Ureter (tissue), 1 donor: ENCODE data around the gene IRX2. TPM values are rescaled to one million over a fixed set of nuclear protein-coding genes. Genes with fewer than 3 reads are reported as not detected.

ENCODE experiments used
- DNase-seq: peaks from one replicate; pipeline ENCODE4 v3.0.0-alpha.2; 2020; ENCODE audit warnings: low spot score
- total RNA-seq: library from RNA; stranded (reverse); gene quantifications from one replicate; pipeline ENCODE4 v1.2.4, GENCODE V29; 2023
- donor health status: DM: yes; HTN: yes; CAD: no.

The IRX2 gene
- total RNA-seq, 1 donor from 2014 or later, result 3.3 TPM

GRCh38 chr5:2718115-2718514 is 33.4 kb downstream of the IRX2 start:
- DNase-seq, result no peak

GRCh38 chr5:2715856-2716255 is 35.6 kb downstream of the IRX2 start:
- DNase-seq, result no peak

- no peak for DNase-seq
Measured at GRCh38 chr5:2714805-2715204, 36.7 kb downstream of the IRX2 start.

- DNase-seq, result no peak
Measured at GRCh38 chr5:2714026-2714425, 37.5 kb downstream of the IRX2 start.

GRCh38 chr5:2711446-2712425 is 39.7 kb downstream of the IRX2 start:
- no peak for DNase-seq

- no peak for DNase-seq
Measured at GRCh38 chr5:2710910-2711309, 40.6 kb downstream of the IRX2 start.

- no peak for DNase-seq
Measured at GRCh38 chr5:2709976-2710689, 41.3 kb downstream of the IRX2 start.

- DNase-seq, result no peak
Measured at GRCh38 chr5:2708751-2709150, 42.7 kb downstream of the IRX2 start.

GRCh38 chr5:2708132-2708531 is 43.3 kb downstream of the IRX2 start:
- no peak for DNase-seq

GRCh38 chr5:2705861-2706260 is 45.6 kb downstream of the IRX2 start:
- no peak for DNase-seq

- no peak for DNase-seq
Measured at GRCh38 chr5:2704806-2705645, 46.5 kb downstream of the IRX2 start.

GRCh38 chr5:2704111-2704510 is 47.4 kb downstream of the IRX2 start:
- DNase-seq, result no peak

GRCh38 chr5:2703615-2704014 is 47.9 kb downstream of the IRX2 start:
- DNase-seq, result no peak

GRCh38 chr5:2703041-2703440 is 48.4 kb downstream of the IRX2 start:
- no peak for DNase-seq

- no peak for DNase-seq
Measured at GRCh38 chr5:2702096-2702879, 49.2 kb downstream of the IRX2 start.

- no peak for DNase-seq
Measured at GRCh38 chr5:2701592-2701991, 49.9 kb downstream of the IRX2 start.

- DNase-seq, result no peak
Measured at GRCh38 chr5:2700876-2701275, 50.6 kb downstream of the IRX2 start.

- DNase-seq, result no peak
Measured at GRCh38 chr5:2699686-2700085, 51.8 kb downstream of the IRX2 start.

GRCh38 chr5:2699231-2699630 is 52.2 kb downstream of the IRX2 start:
- no peak for DNase-seq

GRCh38 chr5:2698581-2698980 is 52.9 kb downstream of the IRX2 start:
- no peak for DNase-seq
